GM13976 (cell line): Measurements from ENCODE around the gene PDE4D.

Source experiments
- DNase-seq: peaks from one replicate; pipeline ENCODE4 v3.0.0; 2012; ENCODE audit warnings: low spot score
- in situ Hi-C: fragments of 300-500 bp; cut with MboI; formaldehyde crosslinking; loops from one replicate; pipeline ENCODE4 v1.12.0; 2022; ENCODE audit warnings: low sequenced_read_pairs, mixed read lengths, inconsistent platforms; ENCODE audit not compliant: unreplicated experiment
- TF ChIP-seq, protein P1 (sequence below): IDR thresholded peaks from 2 replicates; pipeline ENCODE4 v1.5.1; 2012; ENCODE audit warnings: borderline replicate concordance, mild to moderate bottlenecking; ENCODE audit not compliant: insufficient read depth; ENCODE audit errors: extremely low read depth, missing control alignments, control extremely low read depth

Gene PDE4D

DNA sequence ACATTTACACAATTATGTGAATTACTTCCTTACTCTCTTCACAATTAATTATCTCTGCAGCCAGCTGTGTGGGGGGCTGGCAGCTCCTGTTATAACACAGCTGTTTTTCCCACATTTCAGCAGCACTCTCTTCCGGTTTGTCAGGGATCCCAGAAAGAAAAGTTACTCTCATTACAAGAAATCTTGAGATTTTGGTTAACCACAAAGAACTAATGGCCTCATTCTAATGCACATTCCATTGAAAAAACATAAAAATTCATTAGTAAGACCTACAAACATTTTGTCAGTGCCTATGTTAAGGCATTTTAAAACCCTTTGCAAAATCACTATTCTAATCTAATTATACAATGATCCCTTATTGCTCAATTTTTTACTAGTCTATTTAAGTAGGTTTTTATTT is 64.1 kb downstream of the PDE4D start:
- in situ Hi-C loops, result no loop called here
- TF ChIP-seq, protein P1, sequence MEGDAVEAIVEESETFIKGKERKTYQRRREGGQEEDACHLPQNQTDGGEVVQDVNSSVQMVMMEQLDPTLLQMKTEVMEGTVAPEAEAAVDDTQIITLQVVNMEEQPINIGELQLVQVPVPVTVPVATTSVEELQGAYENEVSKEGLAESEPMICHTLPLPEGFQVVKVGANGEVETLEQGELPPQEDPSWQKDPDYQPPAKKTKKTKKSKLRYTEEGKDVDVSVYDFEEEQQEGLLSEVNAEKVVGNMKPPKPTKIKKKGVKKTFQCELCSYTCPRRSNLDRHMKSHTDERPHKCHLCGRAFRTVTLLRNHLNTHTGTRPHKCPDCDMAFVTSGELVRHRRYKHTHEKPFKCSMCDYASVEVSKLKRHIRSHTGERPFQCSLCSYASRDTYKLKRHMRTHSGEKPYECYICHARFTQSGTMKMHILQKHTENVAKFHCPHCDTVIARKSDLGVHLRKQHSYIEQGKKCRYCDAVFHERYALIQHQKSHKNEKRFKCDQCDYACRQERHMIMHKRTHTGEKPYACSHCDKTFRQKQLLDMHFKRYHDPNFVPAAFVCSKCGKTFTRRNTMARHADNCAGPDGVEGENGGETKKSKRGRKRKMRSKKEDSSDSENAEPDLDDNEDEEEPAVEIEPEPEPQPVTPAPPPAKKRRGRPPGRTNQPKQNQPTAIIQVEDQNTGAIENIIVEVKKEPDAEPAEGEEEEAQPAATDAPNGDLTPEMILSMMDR, result no peak
- DNase-seq, result no peak

DNA sequence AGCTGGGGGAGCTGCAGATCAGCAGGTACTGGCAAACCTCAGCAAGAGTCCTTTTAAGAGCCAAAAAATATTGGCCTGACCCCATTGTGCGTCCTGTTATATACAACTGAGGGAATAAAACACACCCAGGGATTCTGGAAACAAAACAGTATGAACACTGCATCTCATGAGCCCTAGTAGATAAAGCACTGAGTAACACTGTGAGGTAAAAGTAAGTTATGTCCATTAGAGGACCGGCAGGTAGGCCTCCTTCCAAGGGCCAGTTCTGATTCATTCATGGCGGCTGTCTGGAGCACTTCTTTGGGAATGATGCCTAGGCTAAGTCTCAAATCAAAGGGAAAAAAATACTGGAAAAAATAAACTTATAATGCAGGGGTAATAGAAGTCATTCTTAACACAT is 64.9 kb downstream of the PDE4D start:
- TF ChIP-seq, protein P1, result no peak
- in situ Hi-C loops, result no loop called here

GRCh38 chr5:59826996-59827395 is 66.5 kb downstream of the PDE4D start:
- TF ChIP-seq, protein P1, result no peak

More for the DNA sequence above, 64.9 kb downstream of the PDE4D start:
- DNase-seq, result no peak

DNA sequence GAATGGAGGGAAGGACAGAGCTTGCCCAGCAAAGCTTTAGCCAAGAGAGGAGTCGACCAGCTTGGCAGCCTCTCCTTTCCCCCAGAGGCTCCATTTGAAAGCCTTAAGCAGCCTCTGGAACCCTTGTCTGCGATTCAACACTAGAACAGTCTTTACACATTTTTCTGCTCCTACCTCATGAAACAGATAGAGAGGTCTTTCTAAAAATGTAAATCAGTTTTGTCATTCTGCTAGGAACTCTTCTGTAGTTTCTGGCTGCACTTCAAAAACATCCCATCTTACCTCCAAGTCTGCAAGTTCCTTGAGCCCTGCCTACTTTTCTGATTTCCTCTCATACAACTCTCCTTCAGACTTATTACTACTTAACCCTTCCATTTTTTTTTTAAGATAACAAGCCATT is 70.1 kb downstream of the PDE4D start:
- in situ Hi-C loops, result loop anchor here (25.0 kb wide), 1 partner anchor 564 kb away; no protein-coding TSS in a partner anchor
- TF ChIP-seq, protein P1, result no peak
- DNase-seq, result no peak

More at GRCh38 chr5:59826996-59827395, 66.5 kb downstream of the PDE4D start:
- in situ Hi-C loops, result no loop called here
- no peak for DNase-seq

- DNase-seq, result no peak
- in situ Hi-C loops, result loop anchor here (10.0 to 25.0 kb wide), 4 partner anchors 345 to 835 kb away; no protein-coding TSS in a partner anchor
- TF ChIP-seq, protein P1, result no peak
Measured at GRCh38 chr5:59819806-59820205, 73.7 kb downstream of the PDE4D start.

DNA sequence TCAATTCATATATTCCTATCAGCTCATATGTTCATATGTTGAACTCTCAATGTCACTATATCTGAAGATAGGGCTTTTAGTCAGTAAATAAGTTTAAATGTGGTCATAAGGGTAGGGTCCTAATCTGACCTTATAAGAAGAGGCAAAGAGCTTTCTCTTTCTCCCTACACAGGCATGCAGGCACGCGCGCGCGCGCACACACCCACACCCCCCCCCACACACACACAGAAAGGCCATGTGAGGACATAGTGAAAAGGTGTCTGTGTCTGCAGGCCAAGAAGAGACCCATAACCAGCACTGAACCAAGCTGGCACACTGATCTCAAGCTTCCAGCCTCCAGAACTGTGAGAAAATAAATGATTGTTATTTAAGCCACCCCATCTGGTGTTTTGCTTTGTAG is 76.0 kb downstream of the PDE4D start:
- TF ChIP-seq, protein P1, result no peak
- in situ Hi-C loops, result loop anchor here (10.0 to 25.0 kb wide), 4 partner anchors 347 to 837 kb away; no protein-coding TSS in a partner anchor
- no peak for DNase-seq
